HG02642 (cell line): Measurements from ENCODE around the gene IRF8.
"Not testable (repeated sequence)": the region's sequence is repeated elsewhere in the genome, so short reads cannot be mapped to it uniquely, and the experiment has no call there.

Experiments
- ATAC-seq: cut with Tn5 transposase; IDR thresholded peaks from one replicate; pipeline ENCODE4 v1.9.1; 2021; ENCODE audit warnings: mild to moderate bottlenecking; ENCODE audit not compliant: unreplicated experiment, poor library complexity

The IRF8 gene

GRCh38 chr16:85929259-85929721 lies 30.3 kb downstream of the IRF8 start:
- no peak for ATAC-seq

DNA sequence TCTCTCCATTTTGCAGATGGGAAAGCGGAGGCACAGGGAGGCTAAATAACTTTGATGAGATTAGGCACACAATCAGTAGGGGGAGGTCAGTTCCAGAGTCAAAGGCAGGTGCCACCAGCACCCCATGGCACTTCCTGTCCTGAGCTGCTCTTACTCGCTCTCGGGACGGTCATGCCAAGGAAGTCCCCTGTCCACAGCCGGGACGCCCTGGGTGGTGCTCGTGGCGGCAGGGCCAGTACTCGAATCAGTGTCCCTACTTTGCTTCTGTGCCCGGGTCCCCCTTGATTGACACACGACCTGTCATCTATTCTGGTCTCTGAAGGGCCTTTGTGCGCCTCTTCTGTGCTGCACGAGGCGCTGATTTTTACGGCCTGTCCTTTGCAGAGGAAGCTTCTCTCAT lies 31.3 kb downstream of the IRF8 start:
- no peak for ATAC-seq

- ATAC-seq, result no peak
Observed at GRCh38 chr16:85931596-85932402, 32.8 kb downstream of the IRF8 start.

- no peak for ATAC-seq
Observed at GRCh38 chr16:85934210-85934609, 35.2 kb downstream of the IRF8 start.

- ATAC-seq, result peak; percentile 31
Observed at GRCh38 chr16:85935391-85935973, 36.5 kb downstream of the IRF8 start.

DNA sequence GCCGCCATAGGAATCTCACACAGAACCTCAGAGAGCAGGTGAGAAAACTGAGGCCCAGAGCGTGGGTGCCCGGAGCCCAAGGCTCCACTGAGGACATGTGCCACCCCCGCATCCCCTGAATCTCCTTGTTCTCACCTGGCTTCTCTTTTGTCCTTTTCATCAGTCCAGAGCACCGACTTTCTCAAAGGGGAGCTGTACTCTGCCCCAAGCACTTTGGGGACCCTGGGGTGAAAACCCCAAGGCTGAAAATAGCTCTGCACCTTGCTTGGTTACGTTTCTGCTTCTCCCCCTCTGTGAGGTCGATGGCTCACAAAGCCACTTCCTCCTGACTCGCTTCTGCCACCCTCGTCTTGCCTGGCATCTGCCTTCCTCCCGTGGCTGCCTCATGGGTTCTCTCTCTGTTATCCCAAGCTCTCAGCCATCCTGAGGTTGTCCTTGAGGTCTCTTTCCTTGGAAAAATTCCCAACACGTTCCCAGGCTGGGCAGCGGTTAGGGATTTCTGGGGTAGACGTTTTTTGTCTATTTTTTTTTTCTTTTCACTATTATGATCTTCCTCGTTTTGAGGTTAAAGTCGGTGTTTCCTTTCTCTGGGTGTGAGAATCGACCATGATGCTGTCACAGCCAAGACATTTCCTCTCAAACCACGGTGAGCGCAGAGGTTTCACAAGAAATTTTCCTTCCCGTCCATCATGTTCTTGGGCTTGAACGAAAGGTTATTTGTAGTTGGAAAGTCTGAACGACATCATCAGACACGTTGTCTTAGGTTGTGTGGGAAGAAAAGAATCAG lies 37.2 kb downstream of the IRF8 start:
- peak; percentile 74 for ATAC-seq

DNA sequence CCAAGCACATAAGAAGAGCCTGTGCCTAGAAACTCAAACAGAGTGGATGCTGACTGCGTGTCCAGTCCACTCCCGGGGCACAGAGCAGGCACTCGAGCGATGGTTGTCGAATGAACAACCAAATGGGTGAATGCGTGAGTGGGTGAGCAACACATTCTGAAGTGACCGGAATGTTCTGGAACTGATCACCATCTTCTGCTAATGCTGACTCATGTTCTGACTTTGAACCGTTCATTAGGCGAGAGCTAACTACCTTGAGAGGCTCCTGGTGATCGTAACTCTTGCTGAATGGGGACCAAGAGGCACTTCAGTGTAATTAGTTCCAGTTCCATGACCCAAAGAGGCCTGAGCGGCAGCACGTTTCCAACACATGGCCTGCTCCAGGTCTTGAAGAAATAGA lies 37.9 kb downstream of the IRF8 start:
- ATAC-seq, result peak; percentile 9

DNA sequence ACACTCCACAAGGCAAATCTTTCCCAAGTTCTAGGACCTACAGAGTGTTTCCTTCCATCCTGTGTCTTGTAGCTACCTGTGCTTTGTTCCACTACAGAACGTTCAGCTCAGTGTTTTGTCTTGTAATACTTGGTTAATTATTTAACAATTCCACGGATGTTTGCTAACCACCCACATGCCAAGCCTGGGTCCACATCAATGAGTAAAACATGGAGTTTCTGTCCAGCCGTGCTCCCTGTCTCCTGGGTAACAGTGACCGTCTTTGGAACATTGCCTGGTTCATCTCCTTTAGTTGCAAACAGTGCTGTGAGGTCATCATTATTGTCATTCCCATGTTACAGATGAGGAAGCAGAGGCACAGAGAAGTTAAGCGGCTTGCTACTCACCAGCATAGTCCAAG lies 41.3 kb downstream of the IRF8 start:
- no peak for ATAC-seq

DNA sequence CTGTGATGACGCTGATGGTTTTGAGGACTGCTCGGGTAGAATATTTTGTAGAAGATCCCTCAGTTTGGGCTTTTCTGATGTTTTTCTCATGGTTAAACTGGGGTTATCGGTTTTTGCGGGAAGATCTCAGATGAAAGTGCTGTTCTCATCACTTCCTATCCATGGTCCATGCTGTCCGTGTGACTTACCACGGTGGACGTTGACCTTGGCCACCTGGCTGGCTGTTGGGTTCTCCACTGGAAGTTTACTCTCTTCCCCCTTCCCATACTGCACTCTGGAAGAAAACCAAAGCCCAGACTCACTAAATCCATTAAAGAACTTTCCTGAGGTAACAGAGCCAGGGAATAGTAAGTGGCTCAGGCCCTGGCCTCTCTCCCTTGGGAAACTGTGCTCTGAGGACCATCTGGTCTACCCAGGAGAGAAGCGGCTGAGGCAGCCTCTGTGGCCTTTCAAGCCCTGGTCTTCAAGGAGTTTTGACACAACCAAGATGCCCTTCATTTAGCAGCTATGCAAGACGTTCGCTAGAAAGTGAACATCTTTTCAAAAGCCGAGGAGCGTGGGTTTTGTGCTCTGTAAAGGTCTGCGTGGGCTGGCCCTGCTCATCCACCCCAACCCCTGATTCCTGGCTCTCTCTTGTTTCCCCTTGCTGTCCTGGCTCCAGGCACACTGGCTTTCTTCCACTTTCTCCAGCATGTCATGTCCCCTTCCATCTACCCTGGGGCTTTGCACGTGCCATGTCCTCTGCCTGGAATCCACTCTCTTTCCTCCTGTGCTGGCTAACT lies 43.1 kb downstream of the IRF8 start:
- no peak for ATAC-seq

DNA sequence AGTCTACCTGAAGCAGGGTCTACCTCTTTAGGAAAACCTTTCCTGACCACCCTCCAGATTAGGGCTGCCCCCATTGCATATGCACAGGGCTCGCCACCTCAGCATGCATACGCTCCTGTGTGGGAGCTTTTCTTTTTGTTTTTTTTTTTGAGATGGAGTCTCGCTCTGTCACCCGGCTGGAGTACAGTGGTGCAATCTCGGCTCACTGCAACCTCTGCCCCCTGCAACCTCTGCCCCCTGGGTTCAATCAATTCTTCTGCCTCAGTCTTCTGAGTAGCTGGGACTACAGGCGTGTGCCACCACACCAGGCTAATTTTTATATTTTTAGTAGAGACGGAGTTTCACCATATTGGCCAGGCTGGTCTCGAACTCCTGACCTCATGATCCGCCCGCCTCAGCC lies 43.7 kb downstream of the IRF8 start:
- ATAC-seq, result not testable (repeated sequence)

GRCh38 chr16:85943711-85944110 lies 44.7 kb downstream of the IRF8 start:
- no peak for ATAC-seq

DNA sequence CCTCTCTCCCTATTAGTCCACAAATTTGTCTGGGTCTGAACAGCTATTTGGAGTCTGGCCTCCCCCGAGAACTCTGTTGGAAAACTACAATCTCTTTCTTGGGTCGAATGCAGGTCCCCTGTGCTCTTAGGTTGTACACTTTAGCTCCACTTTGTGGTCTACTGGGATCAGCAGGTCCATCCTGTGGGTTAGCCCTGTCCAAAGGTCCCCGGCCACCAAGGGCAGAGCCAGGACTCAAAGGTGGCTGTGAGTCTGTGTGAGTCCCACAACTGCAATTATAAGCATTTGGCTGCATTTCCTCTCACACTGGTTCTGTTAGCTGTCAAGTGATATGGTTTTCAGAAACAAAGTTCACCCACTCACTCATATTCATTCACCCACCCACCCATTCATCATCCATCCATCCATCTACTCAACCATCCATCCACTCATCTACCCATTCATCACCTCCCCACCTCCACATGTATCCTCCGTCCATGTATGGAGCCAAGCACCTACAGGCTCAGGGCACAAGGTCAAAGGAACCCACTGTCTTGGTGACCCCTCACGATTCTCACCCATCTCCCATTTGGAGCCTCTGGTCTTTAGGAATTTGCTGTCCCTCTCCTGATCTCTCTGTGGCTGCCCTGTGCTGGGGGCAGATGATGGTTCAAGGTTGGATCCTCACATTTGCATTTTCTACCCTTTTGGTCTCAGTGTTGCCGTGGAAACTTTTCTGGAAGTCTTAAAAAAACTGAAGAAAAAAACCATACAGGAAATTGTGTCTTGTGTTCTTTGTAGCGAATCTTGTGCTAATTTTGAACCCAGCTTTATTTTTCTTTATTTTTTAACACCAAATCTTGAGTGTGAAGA lies 45.8 kb downstream of the IRF8 start:
- ATAC-seq, result no peak

DNA sequence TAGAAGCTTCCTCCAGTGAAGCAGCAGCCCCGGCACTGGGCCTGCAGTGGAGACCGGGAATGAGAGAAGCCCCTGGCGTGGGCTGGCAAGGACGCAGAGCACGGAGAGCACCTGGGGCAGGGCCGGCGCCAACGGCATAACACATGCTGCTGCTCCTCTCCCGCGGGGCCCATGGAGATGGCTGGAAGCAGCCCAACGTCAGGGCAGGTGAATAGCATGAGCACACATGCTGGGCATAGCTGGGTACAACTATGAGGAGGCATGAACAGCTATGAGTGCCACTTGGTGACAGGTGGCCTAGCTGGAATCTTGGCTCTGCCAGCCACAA lies 46.4 kb downstream of the IRF8 start:
- ATAC-seq, result no peak

- ATAC-seq, result no peak
Observed at GRCh38 chr16:85946541-85947124, 47.7 kb downstream of the IRF8 start.

DNA sequence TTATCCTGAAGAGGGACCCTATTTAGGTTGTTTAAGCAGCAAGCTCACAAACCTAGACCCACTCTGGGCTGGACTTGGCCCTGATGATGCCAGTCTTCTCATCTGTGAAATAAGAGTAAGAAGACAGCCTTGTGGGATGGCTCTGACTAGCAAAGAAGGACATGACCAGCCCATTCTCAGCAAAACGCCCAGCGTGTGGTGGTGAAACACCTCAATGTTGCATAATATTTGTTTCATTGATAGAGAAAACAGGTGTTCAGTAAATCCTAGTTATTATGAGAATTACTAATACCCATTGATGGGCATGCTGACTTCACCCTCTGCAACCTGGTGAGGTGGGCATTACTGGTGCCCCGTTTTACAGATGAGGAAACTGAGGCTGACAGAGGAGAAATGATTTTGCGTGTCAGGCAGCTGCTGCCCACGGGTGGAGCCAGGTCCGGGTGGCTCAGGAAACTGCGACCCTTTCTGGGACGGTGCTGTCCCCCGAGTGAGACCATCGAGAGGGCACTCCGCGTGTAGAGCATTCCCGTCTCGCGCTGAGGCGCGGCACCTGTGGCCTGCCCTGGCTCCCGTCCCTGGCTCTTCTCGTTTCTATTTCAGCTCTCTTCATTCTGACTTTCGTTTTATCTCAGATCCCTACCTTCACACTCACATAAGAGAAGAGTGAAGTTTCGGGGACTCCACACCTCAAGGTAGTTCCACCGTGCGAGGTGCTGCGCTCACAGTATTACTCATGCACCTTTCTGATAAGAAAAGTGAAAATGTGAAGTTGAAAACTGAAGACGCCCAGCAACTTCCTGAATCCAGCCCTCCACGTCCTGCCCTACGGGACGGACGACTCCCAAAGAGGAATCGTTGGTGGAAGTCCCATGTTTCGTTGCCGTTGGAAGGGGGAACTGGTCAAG lies 48.5 kb downstream of the IRF8 start:
- peak; percentile 65 for ATAC-seq

- ATAC-seq, result peak; percentile 25
Observed at GRCh38 chr16:85948138-85948509, 49.2 kb downstream of the IRF8 start.

- no peak for ATAC-seq
Observed at GRCh38 chr16:85948616-85949265, 49.8 kb downstream of the IRF8 start.
